Loucy (cell line): ENCODE results near the gene RGMB.

ENCODE experiments used
- EZH2phosphoT487 ChIP-seq: fragments of 200-600 bp; IDR thresholded peaks from 2 replicates; pipeline ENCODE4 v1.6.1; 2018; ENCODE audit warnings: antibody characterized with exemption, mild to moderate bottlenecking, moderate library complexity, borderline replicate concordance
- TF ChIP-seq, protein P1 (sequence below): fragments of 200-600 bp; sonication (generic); conservative IDR thresholded peaks from 2 replicates; pipeline ENCODE4 v1.5.1; 2014; ENCODE audit warnings: mild to moderate bottlenecking, antibody characterized with exemption, low read length

DNA sequence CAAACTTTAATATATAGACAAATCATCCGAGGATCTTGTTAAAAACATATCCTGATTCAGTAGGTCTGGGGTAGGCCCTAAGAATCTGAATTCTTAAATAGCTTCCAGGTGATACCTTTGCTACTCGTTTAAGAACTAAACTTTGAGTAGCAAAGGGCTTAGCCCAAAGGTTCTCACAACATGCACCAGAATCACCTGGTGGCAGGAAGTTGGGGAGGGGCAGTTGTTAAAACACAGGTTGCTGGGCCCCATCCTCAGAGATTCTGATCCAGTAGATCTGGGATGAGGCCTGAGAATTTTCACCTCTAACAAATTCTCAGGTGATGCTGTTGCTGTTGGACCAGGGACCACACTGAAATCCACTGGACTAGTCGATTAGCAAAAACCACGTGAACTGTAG lies 20.0 kb upstream of the RGMB start:
- TF ChIP-seq, protein P1, sequence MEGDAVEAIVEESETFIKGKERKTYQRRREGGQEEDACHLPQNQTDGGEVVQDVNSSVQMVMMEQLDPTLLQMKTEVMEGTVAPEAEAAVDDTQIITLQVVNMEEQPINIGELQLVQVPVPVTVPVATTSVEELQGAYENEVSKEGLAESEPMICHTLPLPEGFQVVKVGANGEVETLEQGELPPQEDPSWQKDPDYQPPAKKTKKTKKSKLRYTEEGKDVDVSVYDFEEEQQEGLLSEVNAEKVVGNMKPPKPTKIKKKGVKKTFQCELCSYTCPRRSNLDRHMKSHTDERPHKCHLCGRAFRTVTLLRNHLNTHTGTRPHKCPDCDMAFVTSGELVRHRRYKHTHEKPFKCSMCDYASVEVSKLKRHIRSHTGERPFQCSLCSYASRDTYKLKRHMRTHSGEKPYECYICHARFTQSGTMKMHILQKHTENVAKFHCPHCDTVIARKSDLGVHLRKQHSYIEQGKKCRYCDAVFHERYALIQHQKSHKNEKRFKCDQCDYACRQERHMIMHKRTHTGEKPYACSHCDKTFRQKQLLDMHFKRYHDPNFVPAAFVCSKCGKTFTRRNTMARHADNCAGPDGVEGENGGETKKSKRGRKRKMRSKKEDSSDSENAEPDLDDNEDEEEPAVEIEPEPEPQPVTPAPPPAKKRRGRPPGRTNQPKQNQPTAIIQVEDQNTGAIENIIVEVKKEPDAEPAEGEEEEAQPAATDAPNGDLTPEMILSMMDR: no peak
- no peak for TF ChIP-seq EZH2phosphoT487
